TTC549 (cell line): Measurements from ENCODE around the gene ATE1.

ENCODE experiments used
- FAIRE-seq: peaks from 2 replicates; lab custom pipeline; 2012; peaks lifted over from hg19 to GRCh38; lab: Jason Lieb, UNC

ATE1 gene

GRCh38 chr10:121692626-121693025 is 235.2 kb downstream of the ATE1 start:
- no peak for FAIRE-seq

- no peak for FAIRE-seq
These were observed 236.9 kb downstream of the ATE1 start for GRCh38 chr10:121690970-121691369.
